ENCODE results near the gene OTC.

The OTC gene

GRCh38 chrX:38327007-38327774 lies 25.2 kb upstream of the OTC start, which contains the start of gene RPGR:
Gene RPGR, minus strand, starts transcription at chrX:38327509. Its CDS starts 142 bp downstream, at chrX:38327367.
- H3K27ac ChIP-seq (ENCODE audit: low read depth, low read length): peak within 1 kb of the TSS; percentile 86; the same call in 1 of the 2 replicates

GRCh38 chrX:38327775-38328081 lies 24.7 kb upstream of the OTC start:
- WGBS: 15% methylated on average over 3 of the region's 4 CpGs
- no peaks in the 10 kb centered on the region for H3K36me3 ChIP-seq (ENCODE audit: insufficient read depth, low read length)

More at GRCh38 chrX:38327007-38327774, 25.2 kb upstream of the OTC start, which contains the start of gene RPGR:
- Histone ChIP-seq H3K27me3 (ENCODE audit: insufficient read depth, low read length) (no peaks in the 10 kb centered on the region), H3K9ac (ENCODE audit: low read depth, low read length) (peak within 1 kb of the TSS; percentile 84), H3K9me3 (ENCODE audit: insufficient read depth, low read depth, low read length) (no peaks in the 10 kb centered on the region), H3K36me3 (ENCODE audit: insufficient read depth, low read length) (no peaks in the 10 kb centered on the region), H3K4me3 (ENCODE audit: low read length) (peak within 1 kb of the TSS; percentile 85), H3K4me1 (ENCODE audit: insufficient read depth, low read length) (no peaks in the 10 kb centered on the region)
- WGBS: 1% methylated on average over 67 of the region's 67 CpGs

GRCh38 chrX:38332505-38332904 lies 19.9 kb upstream of the OTC start:
- Histone ChIP-seq H3K27ac (ENCODE audit: low read depth, low read length) (no peak overlapping the region), H3K27me3 (ENCODE audit: insufficient read depth, low read length) (no peaks in the 10 kb centered on the region)

More at GRCh38 chrX:38327775-38328081, 24.7 kb upstream of the OTC start:
- Histone ChIP-seq H3K27ac (ENCODE audit: low read depth, low read length) (no peak overlapping the region), H3K9ac (ENCODE audit: low read depth, low read length) (no peak overlapping the region), H3K4me1 (ENCODE audit: insufficient read depth, low read length) (no peaks in the 10 kb centered on the region), H3K27me3 (ENCODE audit: insufficient read depth, low read length) (no peaks in the 10 kb centered on the region), H3K9me3 (ENCODE audit: insufficient read depth, low read depth, low read length) (no peaks in the 10 kb centered on the region), H3K4me3 (ENCODE audit: low read length) (peak overlapping the region; percentile 85)

GRCh38 chrX:38335382-38335781 lies 17.0 kb upstream of the OTC start:
- Histone ChIP-seq H3K9ac (ENCODE audit: low read depth, low read length) (no peak overlapping the region), H3K27ac (ENCODE audit: low read depth, low read length) (no peak overlapping the region), H3K36me3 (ENCODE audit: insufficient read depth, low read length) (no peaks in the 10 kb centered on the region), H3K27me3 (ENCODE audit: insufficient read depth, low read length) (no peaks in the 10 kb centered on the region), H3K9me3 (ENCODE audit: insufficient read depth, low read depth, low read length) (no peaks in the 10 kb centered on the region), H3K4me3 (ENCODE audit: low read length) (no peak overlapping the region), H3K4me1 (ENCODE audit: insufficient read depth, low read length) (no peaks in the 10 kb centered on the region)

More at GRCh38 chrX:38332505-38332904, 19.9 kb upstream of the OTC start:
- Histone ChIP-seq H3K9me3 (ENCODE audit: insufficient read depth, low read depth, low read length) (no peaks in the 10 kb centered on the region), H3K36me3 (ENCODE audit: insufficient read depth, low read length) (no peaks in the 10 kb centered on the region), H3K4me3 (ENCODE audit: low read length) (no peak overlapping the region), H3K4me1 (ENCODE audit: insufficient read depth, low read length) (no peaks in the 10 kb centered on the region), H3K9ac (ENCODE audit: low read depth, low read length) (no peak overlapping the region)

GRCh38 chrX:38336538-38337240 lies 15.7 kb upstream of the OTC start:
- Histone ChIP-seq H3K27ac (ENCODE audit: low read depth, low read length) (no peak overlapping the region), H3K9ac (ENCODE audit: low read depth, low read length) (no peak overlapping the region), H3K36me3 (ENCODE audit: insufficient read depth, low read length) (no peaks in the 10 kb centered on the region), H3K9me3 (ENCODE audit: insufficient read depth, low read depth, low read length) (no peaks in the 10 kb centered on the region), H3K4me1 (ENCODE audit: insufficient read depth, low read length) (no peaks in the 10 kb centered on the region), H3K27me3 (ENCODE audit: insufficient read depth, low read length) (no peaks in the 10 kb centered on the region), H3K4me3 (ENCODE audit: low read length) (no peak overlapping the region)
- 92% methylated on average over 2 of the region's 5 CpGs for WGBS

- Histone ChIP-seq H3K4me3 (ENCODE audit: low read length) (no peak overlapping the region), H3K27me3 (ENCODE audit: insufficient read depth, low read length) (no peaks in the 10 kb centered on the region), H3K36me3 (ENCODE audit: insufficient read depth, low read length) (no peaks in the 10 kb centered on the region), H3K4me1 (ENCODE audit: insufficient read depth, low read length) (no peaks in the 10 kb centered on the region), H3K9me3 (ENCODE audit: insufficient read depth, low read depth, low read length) (no peaks in the 10 kb centered on the region), H3K27ac (ENCODE audit: low read depth, low read length) (no peak overlapping the region), H3K9ac (ENCODE audit: low read depth, low read length) (no peak overlapping the region)
- WGBS: 67% methylated on average over 1 of the region's 3 CpGs
Observed at GRCh38 chrX:38341442-38341841, 11.0 kb upstream of the OTC start.

GRCh38 chrX:38342853-38343778 lies 9.3 kb upstream of the OTC start:
- H3K9me3 ChIP-seq (ENCODE audit: insufficient read depth, low read depth, low read length): no peaks in the 10 kb centered on the region
- no peak overlapping the region for H3K4me3 ChIP-seq (ENCODE audit: low read length)
- 100% methylated on average over 1 of the region's 2 CpGs for WGBS
- H3K27me3 ChIP-seq (ENCODE audit: insufficient read depth, low read length): no peaks in the 10 kb centered on the region
- no peaks in the 10 kb centered on the region for H3K36me3 ChIP-seq (ENCODE audit: insufficient read depth, low read length)
- no peak overlapping the region for H3K9ac ChIP-seq (ENCODE audit: low read depth, low read length)
- H3K4me1 ChIP-seq (ENCODE audit: insufficient read depth, low read length): no peaks in the 10 kb centered on the region
- no peak overlapping the region for H3K27ac ChIP-seq (ENCODE audit: low read depth, low read length)

- Histone ChIP-seq H3K4me3 (ENCODE audit: low read length) (no peak overlapping the region), H3K4me1 (ENCODE audit: insufficient read depth, low read length) (no peaks in the 10 kb centered on the region), H3K27me3 (ENCODE audit: insufficient read depth, low read length) (no peaks in the 10 kb centered on the region), H3K36me3 (ENCODE audit: insufficient read depth, low read length) (no peaks in the 10 kb centered on the region), H3K9me3 (ENCODE audit: insufficient read depth, low read depth, low read length) (no peaks in the 10 kb centered on the region), H3K9ac (ENCODE audit: low read depth, low read length) (no peak overlapping the region), H3K27ac (ENCODE audit: low read depth, low read length) (no peak overlapping the region)
- 100% methylated on average over 2 of the region's 5 CpGs for WGBS
Observed at GRCh38 chrX:38346150-38346549, 6.3 kb upstream of the OTC start.

GRCh38 chrX:38347136-38347535 lies 5.3 kb upstream of the OTC start:
- H3K27me3 ChIP-seq (ENCODE audit: insufficient read depth, low read length): no peaks in the 10 kb centered on the region
- no peak overlapping the region for H3K9ac ChIP-seq (ENCODE audit: low read depth, low read length)
- H3K4me3 ChIP-seq (ENCODE audit: low read length): no peak overlapping the region
- H3K27ac ChIP-seq (ENCODE audit: low read depth, low read length): no peak overlapping the region
- H3K4me1 ChIP-seq (ENCODE audit: insufficient read depth, low read length): no peaks in the 10 kb centered on the region
- no peaks in the 10 kb centered on the region for H3K36me3 ChIP-seq (ENCODE audit: insufficient read depth, low read length)
- no peaks in the 10 kb centered on the region for H3K9me3 ChIP-seq (ENCODE audit: insufficient read depth, low read depth, low read length)
- WGBS: 88% methylated on average over 1 of the region's 2 CpGs

GRCh38 chrX:38351346-38351745 lies 1.1 kb upstream of the OTC start:
- Histone ChIP-seq H3K27ac (ENCODE audit: low read depth, low read length) (no peak overlapping the region), H3K27me3 (ENCODE audit: insufficient read depth, low read length) (no peaks in the 10 kb centered on the region), H3K9me3 (ENCODE audit: insufficient read depth, low read depth, low read length) (no peaks in the 10 kb centered on the region), H3K9ac (ENCODE audit: low read depth, low read length) (no peak overlapping the region), H3K4me3 (ENCODE audit: low read length) (no peak overlapping the region), H3K4me1 (ENCODE audit: insufficient read depth, low read length) (no peaks in the 10 kb centered on the region), H3K36me3 (ENCODE audit: insufficient read depth, low read length) (no peaks in the 10 kb centered on the region)
- no CpG with 5 or more reads among the region's 3 CpGs for WGBS

GRCh38 chrX:38356401-38356800 lies 4.0 kb downstream of the OTC start:
- Histone ChIP-seq H3K4me1 (ENCODE audit: insufficient read depth, low read length) (no peaks in the 10 kb centered on the region), H3K27me3 (ENCODE audit: insufficient read depth, low read length) (no peaks in the 10 kb centered on the region), H3K9ac (ENCODE audit: low read depth, low read length) (no peak overlapping the region), H3K9me3 (ENCODE audit: insufficient read depth, low read depth, low read length) (no peaks in the 10 kb centered on the region), H3K4me3 (ENCODE audit: low read length) (no peak overlapping the region), H3K27ac (ENCODE audit: low read depth, low read length) (no peak overlapping the region), H3K36me3 (ENCODE audit: insufficient read depth, low read length) (no peaks in the 10 kb centered on the region)
- WGBS: 87% methylated on average over 3 of the region's 8 CpGs
